A549 (cell line): ENCODE data around the gene PDE10A. TPM values are rescaled to one million over a fixed set of nuclear protein-coding genes. Genes with fewer than 3 reads are reported as not detected.

Experiments
- ATAC-seq, 2 experiments: fragments of 200-7000 bp in 1 of 2; fragments of >200 bp in 1 of 2; cut with Nextera tagmentation in 1 of 2; cut with Tn5 transposase in 1 of 2; 3 replicates each; pipeline versions ENCODE4 v1.8.0 to v1.9.1; 2018 to 2020; ENCODE audit warnings: mild to moderate bottlenecking in 1 of 2, moderate library complexity in 1 of 2
- CTCF ChIA-PET: fragments of 300-600 bp; sonication (Branson Sonifier 250); formaldehyde crosslinking; extraction: SDS; loops from one replicate; lab custom pipeline; 2021; ENCODE audit warnings: antibody characterized with exemption, inconsistent platforms; lab: Yijun Ruan, JAX
- POLR2A ChIA-PET: fragments of 350-600 bp; formaldehyde crosslinking; extraction: SDS; loops from one replicate; lab custom pipeline; 2021; ENCODE audit warnings: antibody characterized with exemption, inconsistent platforms; lab: Yijun Ruan, JAX
- DNase-seq, 2 experiments: peaks; one replicate each; pipeline versions ENCODE4 v3.0.0 to v3.0.0-alpha.2; 2011 to 2016; ENCODE audit warnings: low read depth in 1 of 2, low spot score in 1 of 2
- FAIRE-seq: peaks from 2 replicates; lab custom pipeline; 2011; peaks lifted over from hg19 to GRCh38; lab: Jason Lieb, UNC
- H3K27ac ChIP-seq, 2 experiments: fragments of >200 bp; sonication (Bioruptor Twin); formaldehyde crosslinking; 3 replicates each; pipeline ENCODE4 v1.5.1; 2016 to 2017
- H3K4me1 ChIP-seq: fragments of >200 bp; sonication (Bioruptor Twin); formaldehyde crosslinking; 3 replicates; pipeline ENCODE4 v1.6.1; 2016
- H3K4me2 ChIP-seq: fragments of >200 bp; sonication (Bioruptor Twin); formaldehyde crosslinking; 3 replicates; pipeline ENCODE4 v1.6.1; 2016
- H3K4me3 ChIP-seq: fragments of >200 bp; sonication (Bioruptor Twin); formaldehyde crosslinking; 3 replicates; pipeline ENCODE4 v1.5.1; 2016
- H3K9me3 ChIP-seq: fragments of >200 bp; sonication (Bioruptor Twin); formaldehyde crosslinking; 3 replicates; pipeline ENCODE4 v1.6.1; 2016
- CHD2 ChIP-seq: fragments of 150-350 bp; IDR thresholded peaks from 2 replicates; pipeline ENCODE4 v1.6.1; 2014; ENCODE audit warnings: low read length; ENCODE audit not compliant: partially characterized antibody
- FOSL2 ChIP-seq, 2 experiments: fragments of 450-650 bp in 1 of 2; fragments of >200 bp in 1 of 2; sonication (Bioruptor Twin) in 1 of 2; formaldehyde crosslinking; IDR thresholded peaks; 2 replicates each; pipeline versions ENCODE4 v1.5.0 to v1.6.1; 2016 to 2020; ENCODE audit warnings: mild to moderate bottlenecking in 1 of 2, moderate library complexity in 1 of 2
- HDAC2 ChIP-seq: fragments of 200-600 bp; sonication (generic); IDR thresholded peaks from 2 replicates; pipeline ENCODE4 v1.6.1; 2016
- KDM5A ChIP-seq: fragments of 200-600 bp; sonication (generic); IDR thresholded peaks from 2 replicates; pipeline ENCODE4 v1.6.1; 2016; ENCODE audit warnings: antibody characterized with exemption, mild to moderate bottlenecking
- NR3C1 ChIP-seq: fragments of >200 bp; sonication (Bioruptor Twin); formaldehyde crosslinking; IDR thresholded peaks from 3 replicates; pipeline ENCODE4 v1.6.1; 2017
- SMC3 ChIP-seq: fragments of >200 bp; sonication (Bioruptor Twin); formaldehyde crosslinking; IDR thresholded peaks from 3 replicates; pipeline ENCODE4 v1.6.1; 2018; ENCODE audit warnings: inconsistent platforms
- ZC3H11A ChIP-seq: fragments of 450-650 bp; IDR thresholded peaks from 2 replicates; pipeline ENCODE4 v1.6.1; 2014; ENCODE audit warnings: antibody characterized with exemption, mild to moderate bottlenecking
- ZSCAN20 ChIP-seq: fragments of 250-450 bp; sonication (Bioruptor Pico); IDR thresholded peaks from 2 replicates; pipeline ENCODE4 v1.8.0; 2022; ENCODE audit warnings: mild to moderate bottlenecking, moderate library complexity
- whole genome bisulfite sequencing: methylation state at CpG from one replicate; pipeline ENCODE4 v1.1.6; 2017; ENCODE audit errors: missing lambda C conversion rate; 5-methylcytosine and 5-hydroxymethylcytosine counted together
- polyA plus RNA-seq, 4 experiments: library from polyadenylated mRNA; depleted of rRNA in 3 of 4; stranded (reverse); fragments of >200 nt; fragmentation: RNase III in 1 of 4; extraction: RNeasy Plus Mini Kit Qiagen cat#74134 plus additional on column Dnase treatment in 1 of 4; gene quantifications; 2 replicates in 3 of 4; 3 replicates in 1 of 4; pipeline ENCODE4 v1.2.3, GENCODE V29; 2011 to 2017
- TF ChIP-seq, protein P1 (sequence below): IDR thresholded peaks from 2 replicates; pipeline ENCODE4 v1.6.1; 2012
- TF ChIP-seq, protein P2 (sequence below): IDR thresholded peaks from 2 replicates; pipeline ENCODE4 v1.6.1; 2012; ENCODE audit warnings: low read depth, borderline replicate concordance
- TF ChIP-seq, protein P3 (sequence below): fragments of 150-350 bp; IDR thresholded peaks from 2 replicates; pipeline ENCODE4 v1.6.1; 2014; ENCODE audit warnings: low read depth, mild to moderate bottlenecking, low read length
- TF ChIP-seq, protein P4 (sequence below): fragments of 200-600 bp; sonication (generic); IDR thresholded peaks from 2 replicates; pipeline ENCODE4 v1.6.1; 2016; ENCODE audit warnings: antibody characterized with exemption, mild to moderate bottlenecking, moderate library complexity

The PDE10A gene
- polyA plus RNA-seq, 2 of the 4 experiments (the other 2 are of a cell fraction): 44.9 to 92.5 TPM

GRCh38 chr6:165659945-165660856 lies 2.8 kb downstream of the PDE10A start:
- WGBS: 27% methylated on average over 19 of the region's 67 CpGs
- ChIA-PET POLR2A (no interaction called here), CTCF (no interaction called here)
- TF ChIP-seq, protein P1, sequence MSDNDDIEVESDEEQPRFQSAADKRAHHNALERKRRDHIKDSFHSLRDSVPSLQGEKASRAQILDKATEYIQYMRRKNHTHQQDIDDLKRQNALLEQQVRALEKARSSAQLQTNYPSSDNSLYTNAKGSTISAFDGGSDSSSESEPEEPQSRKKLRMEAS: peak; percentile 45; the same call in 1 of the 2 replicates
- TF ChIP-seq, protein P2, sequence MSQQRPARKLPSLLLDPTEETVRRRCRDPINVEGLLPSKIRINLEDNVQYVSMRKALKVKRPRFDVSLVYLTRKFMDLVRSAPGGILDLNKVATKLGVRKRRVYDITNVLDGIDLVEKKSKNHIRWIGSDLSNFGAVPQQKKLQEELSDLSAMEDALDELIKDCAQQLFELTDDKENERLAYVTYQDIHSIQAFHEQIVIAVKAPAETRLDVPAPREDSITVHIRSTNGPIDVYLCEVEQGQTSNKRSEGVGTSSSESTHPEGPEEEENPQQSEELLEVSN: 0 out of 2 replicates have a peak, but pooled peaks have one; percentile 56
- no peak for TF ChIP-seq SMC3
- no peak for DNase-seq
- Histone ChIP-seq H3K4me2 (peak overlapping the region; percentile 85), H3K9me3 (no peaks in the 10 kb centered on the region), H3K4me3 (peak overlapping the region; percentile 69), H3K27ac (peak overlapping the region; percentile 82 to 99), H3K4me1 (peaks cover 8% of the 10 kb centered on the region; the same call in 1 of the 3 replicates)
- ATAC-seq: peak in 1 of 2 experiments; percentile 61; a peak in 3 of 6 replicates
- no peak for FAIRE-seq

DNA sequence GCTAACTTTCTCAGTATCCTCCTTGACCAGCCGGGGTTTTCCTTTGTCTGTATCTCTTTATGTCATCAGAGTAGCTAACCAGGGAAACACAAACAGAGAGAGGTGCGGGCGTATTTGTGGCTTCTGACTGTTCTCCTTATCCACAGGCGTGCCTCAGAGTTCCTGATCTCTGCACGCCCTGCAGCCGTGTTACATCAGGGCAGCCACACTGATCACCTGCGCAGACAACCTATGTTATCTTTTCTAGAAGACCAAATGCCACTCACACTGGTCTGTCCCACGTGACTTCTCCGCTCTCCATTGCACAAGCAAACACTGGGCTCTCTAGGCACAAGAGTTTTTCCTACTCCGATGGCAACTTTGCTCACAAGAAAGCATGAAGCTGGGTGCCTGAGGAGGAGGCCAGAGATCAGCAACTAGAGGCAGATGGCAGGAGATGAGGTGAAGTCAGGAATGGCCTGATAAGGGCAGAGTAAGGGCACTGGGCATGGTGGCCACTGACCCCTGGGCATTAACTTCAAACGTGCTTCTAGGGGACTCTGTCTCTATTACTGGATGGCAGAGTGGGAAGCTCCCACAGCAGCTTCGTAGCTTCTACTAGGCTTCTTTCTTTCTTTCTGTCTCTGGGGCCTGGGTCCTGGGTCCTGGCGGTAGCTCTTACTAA lies 4.5 kb downstream of the PDE10A start:
- CTCF ChIA-PET: no interaction called here
- no peak overlapping the region for H3K27ac ChIP-seq

GRCh38 chr6:165657325-165657680 lies 5.7 kb downstream of the PDE10A start:
- TF ChIP-seq ZC3H11A (no peak), KDM5A (no peak), ZSCAN20 (CRISPR knock-in tag) (no peak)
- TF ChIP-seq, protein P3, sequence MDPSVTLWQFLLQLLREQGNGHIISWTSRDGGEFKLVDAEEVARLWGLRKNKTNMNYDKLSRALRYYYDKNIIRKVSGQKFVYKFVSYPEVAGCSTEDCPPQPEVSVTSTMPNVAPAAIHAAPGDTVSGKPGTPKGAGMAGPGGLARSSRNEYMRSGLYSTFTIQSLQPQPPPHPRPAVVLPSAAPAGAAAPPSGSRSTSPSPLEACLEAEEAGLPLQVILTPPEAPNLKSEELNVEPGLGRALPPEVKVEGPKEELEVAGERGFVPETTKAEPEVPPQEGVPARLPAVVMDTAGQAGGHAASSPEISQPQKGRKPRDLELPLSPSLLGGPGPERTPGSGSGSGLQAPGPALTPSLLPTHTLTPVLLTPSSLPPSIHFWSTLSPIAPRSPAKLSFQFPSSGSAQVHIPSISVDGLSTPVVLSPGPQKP: no peak
- TF ChIP-seq, all 56 proteins: peak for 0
- POLR2A ChIA-PET: no interaction called here
- no peak for ATAC-seq

More for the DNA sequence above, 4.5 kb downstream of the PDE10A start:
- ATAC-seq: no peak
- H3K4me1 ChIP-seq: peaks cover 8% of the 10 kb centered on the region; the same call in 1 of the 3 replicates
- POLR2A ChIA-PET: no interaction called here
- no peak overlapping the region for H3K4me3 ChIP-seq
- no peak for FAIRE-seq
- DNase-seq: no peak
- no peaks in the 10 kb centered on the region for H3K9me3 ChIP-seq
- H3K4me2 ChIP-seq: no peak overlapping the region
- no peak for TF ChIP-seq NR3C1
- TF ChIP-seq, protein P2: no peak
- no peak for TF ChIP-seq FOSL2 (IDR thresholded peaks at IDR 0.05)
- TF ChIP-seq FOSL2 (CRISPR knock-in tag; IDR thresholded peaks at IDR 0.05): no peak
- TF ChIP-seq HDAC2: no peak
- TF ChIP-seq, protein P4, sequence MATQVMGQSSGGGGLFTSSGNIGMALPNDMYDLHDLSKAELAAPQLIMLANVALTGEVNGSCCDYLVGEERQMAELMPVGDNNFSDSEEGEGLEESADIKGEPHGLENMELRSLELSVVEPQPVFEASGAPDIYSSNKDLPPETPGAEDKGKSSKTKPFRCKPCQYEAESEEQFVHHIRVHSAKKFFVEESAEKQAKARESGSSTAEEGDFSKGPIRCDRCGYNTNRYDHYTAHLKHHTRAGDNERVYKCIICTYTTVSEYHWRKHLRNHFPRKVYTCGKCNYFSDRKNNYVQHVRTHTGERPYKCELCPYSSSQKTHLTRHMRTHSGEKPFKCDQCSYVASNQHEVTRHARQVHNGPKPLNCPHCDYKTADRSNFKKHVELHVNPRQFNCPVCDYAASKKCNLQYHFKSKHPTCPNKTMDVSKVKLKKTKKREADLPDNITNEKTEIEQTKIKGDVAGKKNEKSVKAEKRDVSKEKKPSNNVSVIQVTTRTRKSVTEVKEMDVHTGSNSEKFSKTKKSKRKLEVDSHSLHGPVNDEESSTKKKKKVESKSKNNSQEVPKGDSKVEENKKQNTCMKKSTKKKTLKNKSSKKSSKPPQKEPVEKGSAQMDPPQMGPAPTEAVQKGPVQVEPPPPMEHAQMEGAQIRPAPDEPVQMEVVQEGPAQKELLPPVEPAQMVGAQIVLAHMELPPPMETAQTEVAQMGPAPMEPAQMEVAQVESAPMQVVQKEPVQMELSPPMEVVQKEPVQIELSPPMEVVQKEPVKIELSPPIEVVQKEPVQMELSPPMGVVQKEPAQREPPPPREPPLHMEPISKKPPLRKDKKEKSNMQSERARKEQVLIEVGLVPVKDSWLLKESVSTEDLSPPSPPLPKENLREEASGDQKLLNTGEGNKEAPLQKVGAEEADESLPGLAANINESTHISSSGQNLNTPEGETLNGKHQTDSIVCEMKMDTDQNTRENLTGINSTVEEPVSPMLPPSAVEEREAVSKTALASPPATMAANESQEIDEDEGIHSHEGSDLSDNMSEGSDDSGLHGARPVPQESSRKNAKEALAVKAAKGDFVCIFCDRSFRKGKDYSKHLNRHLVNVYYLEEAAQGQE: no peak
- no peak for TF ChIP-seq CHD2
- 89% methylated on average over 12 of the region's 13 CpGs for WGBS

More at GRCh38 chr6:165657325-165657680, 5.7 kb downstream of the PDE10A start:
- no peak overlapping the region for H3K4me2 ChIP-seq
- H3K4me1 ChIP-seq: peaks cover 8% of the 10 kb centered on the region; the same call in 1 of the 3 replicates
- no peak overlapping the region for H3K27ac ChIP-seq
- H3K4me3 ChIP-seq: no peak overlapping the region
- CTCF ChIA-PET: interaction anchor here (0.7 kb wide), 1 partner anchor 21 kb away, joined by 3 read pairs; no protein-coding TSS in a partner anchor
- 93% methylated on average over 5 of the region's 5 CpGs for WGBS
- no peaks in the 10 kb centered on the region for H3K9me3 ChIP-seq
- DNase-seq (no peak), FAIRE-seq (no peak)
